ENCODE data around the gene NEU2. TPM values are rescaled to one million over a fixed set of nuclear protein-coding genes. Genes with fewer than 3 reads are reported as not detected.

The NEU2 gene
- total and polyA plus RNA-seq, 9 of the 15 experiments (the other 6 are each of a cell fraction or from before 2014, with no cell fraction given) = not detected

DNA sequence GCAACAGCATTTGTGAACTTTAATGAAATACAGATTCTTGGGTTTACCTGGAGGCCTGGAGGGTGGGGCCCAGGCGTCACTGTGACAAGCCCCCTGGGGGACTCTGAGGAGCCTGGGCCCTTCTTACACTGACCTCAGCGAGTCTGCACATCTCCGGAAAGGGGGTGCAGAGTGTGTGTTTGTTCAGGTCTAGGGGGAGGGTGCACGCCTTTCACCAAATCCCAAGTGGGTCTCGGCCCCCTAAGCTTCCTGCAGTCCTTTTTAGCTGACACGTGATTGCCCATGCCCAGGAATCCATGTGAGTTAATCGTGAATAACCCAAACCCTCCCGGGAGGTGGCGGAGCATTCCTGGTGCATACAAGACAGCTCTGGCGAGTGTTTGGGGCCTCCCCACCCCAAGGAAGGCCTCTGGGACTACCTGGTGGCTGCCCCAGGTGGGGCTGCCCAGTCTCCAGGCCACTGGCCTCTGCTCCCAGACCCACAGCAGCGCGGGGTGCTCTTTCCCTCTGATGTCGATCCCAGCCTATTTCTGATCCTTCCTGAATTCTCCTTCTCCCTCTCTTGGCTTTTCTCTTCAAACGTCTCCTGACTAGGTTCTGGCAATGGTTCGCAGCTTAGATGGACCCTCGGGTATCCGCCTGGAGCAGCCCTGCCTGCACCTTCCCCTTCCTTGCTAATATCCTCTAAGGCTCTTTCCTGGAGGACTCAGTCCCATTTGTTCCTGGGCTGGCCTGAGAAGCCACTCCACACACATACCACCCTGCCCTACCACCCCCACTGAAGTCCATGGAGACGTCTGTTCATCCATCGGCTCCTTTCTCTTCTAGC, 29.4 kb upstream of the NEU2 start:
- Histone ChIP-seq H4K20me1 (replicated peaks; ENCODE audit: control insufficient read depth, insufficient read depth, low read length) (no peaks in the 10 kb centered on the region), H2AFZ (ENCODE audit: low read depth, low read length) (no peak overlapping the region), H3K9ac (ENCODE audit: insufficient read depth in 1 of 2, low read depth in 2 of 2, low read length in 2 of 2) (no peak overlapping the region), H3K36me3 (ENCODE audit: control insufficient read depth, insufficient read depth, low read length) (no peaks in the 10 kb centered on the region), H3K9me1 (ENCODE audit: control insufficient read depth, insufficient read depth, low read length) (no peaks in the 10 kb centered on the region), H3K27me3 (ENCODE audit: control insufficient read depth in 2 of 2, insufficient read depth in 2 of 2, low read length in 2 of 2) (peaks cover 0 to 38% of the 10 kb centered on the region in 2 experiments; a peak in 2 of 5 replicates), H3K4me3 (no peak overlapping the region), H3K79me2 (ENCODE audit: control insufficient read depth, insufficient read depth, low read length) (no peaks in the 10 kb centered on the region), H3K4me1 (replicated peaks in 1 of 2; ENCODE audit: control insufficient read depth in 2 of 2, insufficient read depth in 2 of 2, low read length in 2 of 2) (peaks cover 0 to 3% of the 10 kb centered on the region in 2 experiments; a peak in 1 of 5 replicates), H3K9me3 (replicated peaks; ENCODE audit: control insufficient read depth, insufficient read depth, low read depth, low read length) (no peaks in the 10 kb centered on the region), H3K27ac (ENCODE audit: extremely low read depth, low read depth, low read length) (no peak overlapping the region), H3K4me2 (ENCODE audit: insufficient read depth, low read length) (no peak overlapping the region)
- FAIRE-seq = no peak
- intact Hi-C loops (cut with micrococcal nuclease) = no loop called here
- no TSS peak for BruUV-seq (replicated peaks)
- ChIA-PET POLR2A (interaction anchor here (0.6 kb wide), 1 partner anchor 25 kb away, joined by 4 read pairs; no protein-coding TSS in a partner anchor), CTCF (ENCODE audit: low intra/inter-chr PET ratio) (no interaction called here)
- in situ Hi-C loops (cut with MboI) = no loop called here
- ATAC-seq = no peak
- TF ChIP-seq KDM2B (CRISPR knock-in tag; IDR thresholded peaks at IDR 0.05) = no peak
- TF ChIP-seq TCFL5 (CRISPR knock-in tag; conservative IDR thresholded peaks at IDR 0.05) = no peak
- WGBS (ENCODE audit: insufficient coverage, low coverage, missing lambda C conversion rate) = 10% methylated on average over 14 of the region's 19 CpGs
- DNase-seq (ENCODE audit: extremely low read depth in 1 of 4, low spot score in 3 of 4) = no peak

DNA sequence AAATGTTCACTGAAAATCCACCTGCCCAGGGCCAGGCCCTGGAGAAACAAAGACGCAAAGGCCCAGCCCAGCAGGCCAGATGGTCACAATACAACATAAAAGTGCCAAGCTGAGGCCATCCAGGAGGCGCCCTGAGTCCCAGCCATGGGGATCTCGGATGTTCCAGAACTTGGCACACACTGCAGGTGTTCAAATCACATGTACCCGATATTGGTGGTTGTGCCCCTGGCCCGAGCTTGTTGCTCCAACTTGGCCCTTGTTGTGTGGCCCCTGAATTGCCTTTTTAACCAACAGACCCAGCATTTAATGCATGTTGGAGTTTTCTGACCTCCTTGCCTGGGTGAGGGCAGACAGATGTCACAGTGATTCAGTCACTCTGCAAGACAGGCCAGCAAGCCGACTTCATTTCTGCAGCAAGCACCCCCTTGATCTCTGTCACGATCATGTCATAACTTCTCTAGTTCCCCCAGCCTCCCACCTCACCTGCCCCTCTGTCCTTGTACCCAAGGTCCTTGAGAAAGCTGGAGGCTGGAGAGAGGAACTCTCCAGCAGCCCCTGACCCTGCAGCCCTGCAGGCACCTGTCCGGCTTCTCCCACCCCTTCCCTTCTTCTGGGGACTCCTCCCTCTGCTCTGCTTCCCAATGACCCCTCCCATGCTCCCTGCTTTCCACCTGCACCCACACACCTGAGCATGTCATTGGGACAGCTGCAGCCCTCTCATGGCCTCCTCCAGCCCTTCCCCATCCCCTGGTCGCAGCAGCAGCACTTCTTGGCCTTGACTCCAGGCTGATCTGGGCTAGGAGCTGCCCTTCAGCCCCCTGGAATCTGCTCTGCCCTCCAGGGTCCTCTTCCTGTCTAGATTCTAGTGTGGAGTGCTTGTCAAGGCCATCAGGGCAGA, 28.6 kb upstream of the NEU2 start:
- ChIA-PET CTCF (ENCODE audit: low intra/inter-chr PET ratio) (no interaction called here), POLR2A (no interaction called here)
- peaks cover 0 to 42% of the 10 kb centered on the region in 2 experiments; a peak in 2 of 5 replicates for H3K27me3 ChIP-seq (ENCODE audit: control insufficient read depth in 2 of 2, insufficient read depth in 2 of 2, low read length in 2 of 2)
- H3K79me2 ChIP-seq (ENCODE audit: control insufficient read depth, insufficient read depth, low read length) = no peaks in the 10 kb centered on the region
- H3K9me3 ChIP-seq (replicated peaks; ENCODE audit: control insufficient read depth, insufficient read depth, low read depth, low read length) = no peaks in the 10 kb centered on the region
- no peaks in the 10 kb centered on the region for H4K20me1 ChIP-seq (replicated peaks; ENCODE audit: control insufficient read depth, insufficient read depth, low read length)
- no peaks in the 10 kb centered on the region for H3K36me3 ChIP-seq (ENCODE audit: control insufficient read depth, insufficient read depth, low read length)
- no peak for ATAC-seq
- BruUV-seq (replicated peaks) = no TSS peak
- intact Hi-C loops (cut with micrococcal nuclease) (no loop called here), in situ Hi-C loops (cut with MboI) (no loop called here)
- H2AFZ ChIP-seq (ENCODE audit: low read depth, low read length) = no peak overlapping the region
- no peak overlapping the region for H3K4me3 ChIP-seq
- H3K4me2 ChIP-seq (ENCODE audit: insufficient read depth, low read length) = no peak overlapping the region
- no peak overlapping the region for H3K9ac ChIP-seq (ENCODE audit: insufficient read depth in 1 of 2, low read depth in 2 of 2, low read length in 2 of 2)
- no peak for DNase-seq (ENCODE audit: extremely low read depth in 1 of 4, low spot score in 3 of 4)
- TF ChIP-seq, protein P1, sequence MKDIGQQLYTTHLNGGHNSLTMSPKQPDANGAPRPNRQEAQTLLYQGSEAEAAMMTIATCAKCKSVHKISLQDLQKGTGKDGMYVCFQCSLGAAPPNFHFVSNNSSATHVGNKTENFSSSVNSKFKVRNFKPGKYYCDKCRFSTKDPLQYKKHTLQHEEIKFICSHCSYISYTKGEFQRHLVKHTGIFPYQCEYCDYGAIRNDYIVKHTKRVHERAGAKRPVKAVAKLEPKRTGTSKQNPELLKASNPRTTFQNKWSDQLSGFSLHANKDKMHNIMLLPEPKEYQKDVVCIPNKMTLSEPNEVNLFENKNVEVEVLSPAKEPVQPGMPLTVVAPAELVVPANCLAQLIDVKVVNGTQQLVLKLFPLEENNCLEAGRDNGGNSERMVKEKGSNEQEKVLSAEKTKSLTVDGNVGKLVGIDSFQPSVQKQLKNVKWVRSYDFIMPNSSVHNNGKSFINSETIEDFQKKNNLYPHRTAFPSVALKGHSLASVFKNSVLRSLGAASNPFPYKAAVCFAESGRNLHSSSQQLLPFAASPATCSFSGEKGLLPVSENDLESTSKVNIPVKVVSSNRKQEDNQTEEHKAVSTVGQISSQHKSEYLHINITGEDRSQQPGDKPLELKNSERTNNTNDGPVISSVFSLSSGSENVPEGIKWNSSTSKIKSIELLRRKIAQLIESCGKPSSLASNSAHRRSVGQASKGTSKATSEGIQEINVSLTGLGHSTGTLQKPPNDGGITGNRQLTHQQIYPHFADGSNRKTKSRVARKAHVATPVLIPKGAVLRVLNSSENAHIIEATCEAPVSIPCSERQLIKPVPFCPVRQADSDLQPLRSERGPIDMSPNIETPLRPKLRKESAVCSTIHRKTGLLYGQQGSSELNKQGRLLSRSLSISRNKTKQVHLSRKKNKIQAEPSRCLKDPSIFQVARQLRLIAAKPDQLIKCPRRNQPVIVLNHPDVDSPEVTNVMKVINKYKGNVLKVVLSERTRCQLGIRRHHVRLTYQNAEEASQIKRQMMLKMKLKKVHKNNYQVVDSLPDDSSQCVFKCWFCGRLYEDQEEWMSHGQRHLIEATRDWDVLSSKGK (CRISPR knock-in tag; IDR thresholded peaks at IDR 0.05) = no peak
- TF ChIP-seq ZNF75A (CRISPR knock-in tag; IDR thresholded peaks at IDR 0.05) (no peak), MAFG (tag; conservative IDR thresholded peaks at IDR 0.05) (no peak), U2AF2 (optimal IDR thresholded peaks at IDR 0.05; ENCODE audit: low read depth, low read length) (no peak)
- no peak for FAIRE-seq
- no peak overlapping the region for H3K27ac ChIP-seq (ENCODE audit: extremely low read depth, low read depth, low read length)
- 0% methylated on average over 8 of the region's 9 CpGs for WGBS (ENCODE audit: insufficient coverage, low coverage, missing lambda C conversion rate)
- peaks cover 0 to 3% of the 10 kb centered on the region in 2 experiments; a peak in 1 of 5 replicates for H3K4me1 ChIP-seq (replicated peaks in 1 of 2; ENCODE audit: control insufficient read depth in 2 of 2, insufficient read depth in 2 of 2, low read length in 2 of 2)
- no peaks in the 10 kb centered on the region for H3K9me1 ChIP-seq (ENCODE audit: control insufficient read depth, insufficient read depth, low read length)
